Activated CD8-positive, alpha-beta T cell treated with anti-CD3 and anti-CD28 coated beads for 36 hours (primary cell): ENCODE data around the gene ZNF514. TPM values are rescaled to one million over a fixed set of nuclear protein-coding genes. Genes with fewer than 3 reads are reported as not detected.

Experiments used
- ATAC-seq: fragments of 200-7000 bp; cut with Tn5 transposase; one replicate; pipeline ENCODE4 v1.10.0; 2021; ENCODE audit warnings: mild to moderate bottlenecking, moderate library complexity
- CTCF ChIA-PET: fragments of 350-600 bp; sonication (Branson Sonifier 250); formaldehyde crosslinking; loops from one replicate; lab custom pipeline; 2021; ENCODE audit warnings: antibody characterized with exemption; lab: Charles Lee
- POLR2A ChIA-PET: fragments of 350-600 bp; sonication (Branson Sonifier 250); formaldehyde crosslinking; loops from one replicate; lab custom pipeline; 2021; ENCODE audit warnings: antibody characterized with exemption; lab: Charles Lee
- DNase-seq: peaks from one replicate; pipeline ENCODE4 v3.0.0-alpha.2; 2020
- H3K27ac Mint-ChIP-seq: one replicate; pipeline ENCODE4 v1.8.0; 2021; ENCODE audit warnings: mild to moderate bottlenecking, mixed read lengths
- H3K27me3 Mint-ChIP-seq: one replicate; pipeline ENCODE4 v1.8.0; 2021; ENCODE audit warnings: mixed read lengths
- H3K36me3 Mint-ChIP-seq: one replicate; pipeline ENCODE4 v1.8.0; 2021; ENCODE audit warnings: low read depth, mixed read lengths
- H3K4me1 Mint-ChIP-seq: one replicate; pipeline ENCODE4 v1.8.0; 2021; ENCODE audit warnings: low read depth, mixed read lengths
- H3K4me3 Mint-ChIP-seq: one replicate; pipeline ENCODE4 v1.8.0; 2021; ENCODE audit warnings: mild to moderate bottlenecking, moderate library complexity, mixed read lengths
- H3K9me3 Mint-ChIP-seq: one replicate; pipeline ENCODE4 v1.8.0; 2021; ENCODE audit warnings: mixed read lengths
- intact Hi-C: fragments of 100-400 bp; cut with micrococcal nuclease; formaldehyde crosslinking; loops from one replicate; pipeline ENCODE4 v1.10.0; 2022
- total RNA-seq, 2 experiments: library from RNA; stranded (reverse); gene quantifications; one replicate each; pipeline ENCODE4 v1.2.3, GENCODE V29; 2021
- TF ChIP-seq, protein P1 (sequence below): fragments of 200-600 bp; IDR thresholded peaks from one replicate; pipeline ENCODE4 v1.8.0; 2022; ENCODE audit warnings: antibody characterized with exemption, mild to moderate bottlenecking

The ZNF514 gene
- total RNA-seq, 2 experiments from 2014 or later, result 14.0 to 15.6 TPM

DNA sequence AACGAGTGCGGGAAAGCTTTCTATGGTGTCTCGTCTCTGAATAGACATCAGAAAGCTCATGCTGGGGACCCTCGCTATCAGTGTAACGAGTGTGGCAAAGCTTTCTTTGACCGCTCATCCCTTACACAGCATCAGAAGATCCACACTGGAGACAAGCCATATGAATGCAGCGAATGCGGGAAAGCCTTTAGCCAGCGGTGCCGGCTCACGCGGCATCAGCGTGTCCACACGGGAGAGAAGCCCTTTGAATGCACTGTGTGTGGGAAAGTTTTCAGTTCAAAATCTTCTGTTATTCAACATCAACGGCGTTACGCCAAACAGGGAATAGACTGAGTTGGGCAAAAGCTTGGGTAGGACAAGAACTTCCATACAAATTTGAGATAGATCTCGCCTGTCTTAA lies 22.1 kb upstream of the ZNF514 start:
- H3K27ac Mint-ChIP-seq, result no peak overlapping the region
- TF ChIP-seq, protein P1, sequence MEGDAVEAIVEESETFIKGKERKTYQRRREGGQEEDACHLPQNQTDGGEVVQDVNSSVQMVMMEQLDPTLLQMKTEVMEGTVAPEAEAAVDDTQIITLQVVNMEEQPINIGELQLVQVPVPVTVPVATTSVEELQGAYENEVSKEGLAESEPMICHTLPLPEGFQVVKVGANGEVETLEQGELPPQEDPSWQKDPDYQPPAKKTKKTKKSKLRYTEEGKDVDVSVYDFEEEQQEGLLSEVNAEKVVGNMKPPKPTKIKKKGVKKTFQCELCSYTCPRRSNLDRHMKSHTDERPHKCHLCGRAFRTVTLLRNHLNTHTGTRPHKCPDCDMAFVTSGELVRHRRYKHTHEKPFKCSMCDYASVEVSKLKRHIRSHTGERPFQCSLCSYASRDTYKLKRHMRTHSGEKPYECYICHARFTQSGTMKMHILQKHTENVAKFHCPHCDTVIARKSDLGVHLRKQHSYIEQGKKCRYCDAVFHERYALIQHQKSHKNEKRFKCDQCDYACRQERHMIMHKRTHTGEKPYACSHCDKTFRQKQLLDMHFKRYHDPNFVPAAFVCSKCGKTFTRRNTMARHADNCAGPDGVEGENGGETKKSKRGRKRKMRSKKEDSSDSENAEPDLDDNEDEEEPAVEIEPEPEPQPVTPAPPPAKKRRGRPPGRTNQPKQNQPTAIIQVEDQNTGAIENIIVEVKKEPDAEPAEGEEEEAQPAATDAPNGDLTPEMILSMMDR, result no peak
- POLR2A ChIA-PET, result interaction anchor here (1.4 kb wide), 1 partner anchor 18 kb away, joined by 3 read pairs; no protein-coding TSS in a partner anchor
- intact Hi-C loops, result no loop called here
- no peaks in the 10 kb centered on the region for H3K27me3 Mint-ChIP-seq
- H3K4me3 Mint-ChIP-seq, result no peak overlapping the region
- peaks cover 69% of the 10 kb centered on the region for H3K36me3 Mint-ChIP-seq
- DNase-seq (no peak), ATAC-seq (no peak)
- H3K9me3 Mint-ChIP-seq, result peaks cover 44% of the 10 kb centered on the region
- CTCF ChIA-PET, result no interaction called here
- no peaks in the 10 kb centered on the region for H3K4me1 Mint-ChIP-seq

- Mint-ChIP-seq H3K9me3 (peaks cover 35% of the 10 kb centered on the region), H3K27me3 (no peaks in the 10 kb centered on the region), H3K27ac (no peak overlapping the region), H3K4me3 (no peak overlapping the region), H3K4me1 (no peaks in the 10 kb centered on the region), H3K36me3 (peaks cover 74% of the 10 kb centered on the region)
- no peak for DNase-seq
- TF ChIP-seq, protein P1, result no peak
- CTCF ChIA-PET, result no interaction called here
- intact Hi-C loops, result no loop called here
- ATAC-seq, result no peak
- POLR2A ChIA-PET, result no interaction called here
Measured at GRCh38 chr2:95179451-95179850, 19.8 kb upstream of the ZNF514 start.

DNA sequence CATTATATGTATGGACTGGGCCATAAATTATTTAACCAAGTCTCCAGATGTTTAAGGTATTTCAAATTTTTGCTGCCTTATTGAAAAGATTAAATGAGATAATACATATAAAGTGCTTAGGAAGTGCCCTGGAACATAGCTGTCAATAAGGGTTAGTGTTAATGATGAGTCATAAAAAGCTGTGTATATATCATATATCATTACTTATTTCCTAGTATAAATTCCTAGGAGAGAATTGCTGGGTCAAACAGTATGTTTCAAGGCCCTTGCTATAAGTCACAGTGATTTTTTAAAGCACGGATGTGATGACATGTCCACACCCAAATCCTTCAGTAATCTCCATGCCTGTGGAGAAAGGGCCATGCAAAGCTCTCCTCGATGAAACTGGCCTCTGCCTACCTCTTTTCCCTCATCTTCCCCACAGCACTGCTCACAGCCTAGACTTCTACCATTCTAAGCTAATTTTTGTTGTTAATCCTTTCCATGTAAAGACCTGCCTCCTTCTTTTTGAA lies 14.4 kb upstream of the ZNF514 start:
- ATAC-seq (no peak), DNase-seq (no peak)
- ChIA-PET POLR2A (interaction anchor here (1.0 kb wide), 1 partner anchor 9 kb away, joined by 3 read pairs; no protein-coding TSS in a partner anchor), CTCF (interaction anchor here (0.9 to 1.2 kb wide), 2 partner anchors 9 to 19 kb away, joined by 3 read pairs; no protein-coding TSS in a partner anchor)
- Mint-ChIP-seq H3K36me3 (peaks cover 29% of the 10 kb centered on the region), H3K27ac (no peak overlapping the region), H3K4me3 (no peak overlapping the region), H3K27me3 (no peaks in the 10 kb centered on the region), H3K9me3 (no peaks in the 10 kb centered on the region), H3K4me1 (peaks cover 5% of the 10 kb centered on the region)
- intact Hi-C loops, result no loop called here
- TF ChIP-seq, protein P1, result no peak

GRCh38 chr2:95171902-95172301 lies 12.3 kb upstream of the ZNF514 start:
- Mint-ChIP-seq H3K27ac (no peak overlapping the region), H3K9me3 (no peaks in the 10 kb centered on the region), H3K27me3 (no peaks in the 10 kb centered on the region), H3K4me1 (peaks cover 6% of the 10 kb centered on the region), H3K36me3 (peaks cover 11% of the 10 kb centered on the region), H3K4me3 (no peak overlapping the region)
- ChIA-PET CTCF (interaction anchor here (1.0 kb wide), 1 partner anchor 185 kb away, joined by 3 read pairs; no protein-coding TSS in a partner anchor), POLR2A (no interaction called here)
- TF ChIP-seq, protein P1, result no peak
- no peak for ATAC-seq
- no peak for DNase-seq
- intact Hi-C loops, result no loop called here

DNA sequence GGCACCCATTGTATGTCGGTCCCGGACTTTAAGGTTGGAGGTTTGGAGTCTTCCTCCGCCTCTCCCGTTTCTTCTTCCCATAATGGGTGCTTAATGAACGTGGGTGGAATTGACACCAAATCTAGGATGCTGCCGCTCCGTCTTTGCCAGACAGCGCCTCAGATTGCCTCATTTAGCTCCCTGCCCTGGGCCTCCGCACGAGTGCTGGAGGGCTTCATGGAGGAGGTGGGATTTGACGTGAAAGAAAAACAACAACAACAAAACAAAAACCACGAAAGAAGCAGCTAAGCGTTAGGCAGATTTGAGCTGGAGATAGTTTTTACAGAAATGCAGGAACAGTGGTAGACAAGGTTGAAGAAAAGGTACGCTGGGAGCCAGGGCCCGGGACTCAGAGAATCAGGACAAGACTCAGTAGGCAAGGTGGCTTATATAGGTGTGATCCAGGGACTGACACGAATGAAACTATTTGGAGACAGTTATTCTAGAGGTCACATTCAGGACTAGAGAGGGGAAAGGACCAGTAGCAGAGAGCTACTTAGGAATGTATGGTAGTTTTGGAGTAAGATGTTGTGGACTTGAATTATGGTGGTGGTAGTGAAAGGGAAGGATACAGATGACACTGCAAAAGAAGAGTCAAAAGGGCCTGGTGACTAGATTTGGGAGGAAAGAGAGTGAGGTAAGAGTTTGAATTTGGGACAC lies 6.6 kb upstream of the ZNF514 start:
- Mint-ChIP-seq H3K4me1 (peaks cover 23% of the 10 kb centered on the region), H3K27me3 (no peaks in the 10 kb centered on the region), H3K36me3 (peaks cover 9% of the 10 kb centered on the region), H3K9me3 (no peaks in the 10 kb centered on the region), H3K27ac (peak overlapping the region; percentile 96), H3K4me3 (peak overlapping the region; percentile 100)
- ChIA-PET POLR2A (interaction anchor here (0.9 to 2.0 kb wide), 5 partner anchors 12 to 141 kb away, joined by 3 to 10 read pairs (median 5); partner anchors contain the start of genes MAL and MRPS5), CTCF (interaction anchor here (0.6 to 3.0 kb wide), 5 partner anchors 11 to 88 kb away, joined by 3 to 16 read pairs (median 5); partner anchors contain the start of gene MRPS5)
- intact Hi-C loops, result loop anchor here (10.0 kb wide), 1 partner anchor 91 kb away; no protein-coding TSS in a partner anchor
- DNase-seq, result no peak
- no peak for ATAC-seq
- TF ChIP-seq, protein P1, result no peak
